ENCODE data around the gene ZNF747.

DNA sequence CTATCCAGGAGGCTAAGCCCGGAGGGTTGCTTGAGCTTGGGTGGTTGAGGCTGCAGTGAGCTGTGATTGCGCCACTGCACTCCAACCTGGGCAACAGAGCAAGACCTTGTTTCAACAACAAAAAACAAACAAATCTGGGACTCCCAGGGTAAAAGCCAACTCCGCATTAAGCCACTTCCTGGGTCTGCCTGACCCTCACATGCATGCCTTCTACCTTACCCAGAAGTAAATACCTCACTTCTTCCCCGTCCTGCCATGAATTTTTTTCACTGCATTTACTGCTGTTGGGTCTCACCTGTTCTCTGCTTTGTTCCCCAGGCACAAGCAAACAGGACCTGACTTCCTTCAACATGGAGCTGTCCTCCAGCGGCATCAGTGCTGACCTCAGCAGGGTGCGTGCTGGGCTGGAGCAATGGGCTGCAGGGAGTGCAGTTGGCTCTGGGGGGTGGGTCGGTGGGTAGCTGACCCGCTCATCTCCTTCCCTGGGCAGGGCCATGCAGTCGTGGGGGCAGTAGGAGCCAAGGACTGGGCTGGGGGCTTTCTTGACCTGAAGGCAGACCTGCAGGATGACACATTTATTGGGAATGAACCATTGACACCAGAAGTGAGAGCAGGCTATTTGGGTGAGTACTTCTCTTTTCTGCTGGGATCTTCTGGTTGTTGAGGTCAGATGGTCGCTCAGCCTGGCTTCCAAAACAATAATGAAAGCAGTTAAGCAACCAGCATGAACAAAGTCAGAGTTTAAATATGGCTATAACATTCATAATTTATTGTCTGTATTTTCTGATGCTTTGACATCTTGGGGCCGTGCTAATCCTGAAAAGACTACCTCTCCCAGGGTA lies 45.7 kb downstream of the ZNF747 start:
- TF ChIP-seq, protein P1, sequence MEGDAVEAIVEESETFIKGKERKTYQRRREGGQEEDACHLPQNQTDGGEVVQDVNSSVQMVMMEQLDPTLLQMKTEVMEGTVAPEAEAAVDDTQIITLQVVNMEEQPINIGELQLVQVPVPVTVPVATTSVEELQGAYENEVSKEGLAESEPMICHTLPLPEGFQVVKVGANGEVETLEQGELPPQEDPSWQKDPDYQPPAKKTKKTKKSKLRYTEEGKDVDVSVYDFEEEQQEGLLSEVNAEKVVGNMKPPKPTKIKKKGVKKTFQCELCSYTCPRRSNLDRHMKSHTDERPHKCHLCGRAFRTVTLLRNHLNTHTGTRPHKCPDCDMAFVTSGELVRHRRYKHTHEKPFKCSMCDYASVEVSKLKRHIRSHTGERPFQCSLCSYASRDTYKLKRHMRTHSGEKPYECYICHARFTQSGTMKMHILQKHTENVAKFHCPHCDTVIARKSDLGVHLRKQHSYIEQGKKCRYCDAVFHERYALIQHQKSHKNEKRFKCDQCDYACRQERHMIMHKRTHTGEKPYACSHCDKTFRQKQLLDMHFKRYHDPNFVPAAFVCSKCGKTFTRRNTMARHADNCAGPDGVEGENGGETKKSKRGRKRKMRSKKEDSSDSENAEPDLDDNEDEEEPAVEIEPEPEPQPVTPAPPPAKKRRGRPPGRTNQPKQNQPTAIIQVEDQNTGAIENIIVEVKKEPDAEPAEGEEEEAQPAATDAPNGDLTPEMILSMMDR (IDR thresholded peaks at IDR 0.05) = no peak
- no peak for TF ChIP-seq POLR2A (IDR thresholded peaks at IDR 0.05)
